ENCODE measurements around the gene EYS. TPM values are rescaled to one million over a fixed set of nuclear protein-coding genes. Genes with fewer than 3 reads are reported as not detected.

The EYS gene
- total RNA-seq, 1 experiment from 2014 or later, result not detected

GRCh38 chr6:64696053-64696452, 1011.0 kb downstream of the EYS start:
- Histone ChIP-seq H3K79me1 (ENCODE audit: insufficient read depth, low read depth, low read length, poor library complexity, severe bottlenecking) (no peaks in the 10 kb centered on the region), H3K23ac (ENCODE audit: insufficient read length, low read depth, low read length) (no peak overlapping the region), H3K18ac (ENCODE audit: insufficient read length, low read depth, low read length) (no peak overlapping the region), H4K91ac (ENCODE audit: insufficient read length, low read depth, low read length) (no peak overlapping the region), H3K4ac (ENCODE audit: low read depth, low read length) (no peak overlapping the region), H3K4me2 (ENCODE audit: insufficient read depth, insufficient read length, low read length) (no peak overlapping the region), H2BK120ac (ENCODE audit: low read depth, low read length, poor library complexity, severe bottlenecking) (no peak overlapping the region), H3K27me3 (ENCODE audit: insufficient read depth, low read length) (no peaks in the 10 kb centered on the region), H2BK12ac (ENCODE audit: insufficient read length, low read depth, low read length) (no peak overlapping the region), H2BK20ac (ENCODE audit: low read depth, low read length, poor library complexity, severe bottlenecking) (no peak overlapping the region), H4K20me1 (ENCODE audit: control insufficient read depth, insufficient read depth, insufficient read length) (no peaks in the 10 kb centered on the region), H2AK5ac (ENCODE audit: insufficient read length, low read length) (no peak overlapping the region), H2BK15ac (ENCODE audit: low read depth, low read length) (no peak overlapping the region), H3K14ac (ENCODE audit: insufficient read depth, low read length) (no peak overlapping the region), H3K79me2 (ENCODE audit: insufficient read depth, low read length) (no peaks in the 10 kb centered on the region), H2BK5ac (ENCODE audit: insufficient read length, low read length) (no peak overlapping the region), H4K8ac (replicated peaks; ENCODE audit: insufficient read length, low read depth, low read length) (no peak overlapping the region), H2AFZ (ENCODE audit: low read length) (no peak overlapping the region), H3K9me3 (ENCODE audit: control insufficient read depth, low read depth, low read length) (no peaks in the 10 kb centered on the region), H3T11ph (ENCODE audit: low read length) (no peak overlapping the region), H3K23me2 (ENCODE audit: insufficient read length, low read depth, low read length, poor library complexity, severe bottlenecking) (no peaks in the 10 kb centered on the region), H3K27ac (ENCODE audit: insufficient read length, low read depth, low read length) (no peak overlapping the region), H3K56ac (ENCODE audit: insufficient read length, low read depth, low read length) (no peak overlapping the region), H3K9ac (ENCODE audit: extremely low read depth, insufficient read length, low read length) (no peak overlapping the region), H3K4me1 (ENCODE audit: insufficient read depth, low read length) (no peaks in the 10 kb centered on the region), H4K5ac (ENCODE audit: insufficient read length, low read depth, low read length) (no peak overlapping the region)
- no peaks in the 10 kb centered on the region for H3K4me1 Mint-ChIP-seq
- no peak overlapping the region for H3K4me3 Mint-ChIP-seq
- WGBS (ENCODE audit: extremely low coverage, insufficient read length, low lambda C conversion rate), result no CpG with 5 or more reads among the region's 1 CpG
- H3K36me3 Mint-ChIP-seq (ENCODE audit: insufficient read depth in 1 of 3, low read depth in 3 of 3), result no peaks in the 10 kb centered on the region; a peak in 2 of 7 replicates
- H3K27me3 Mint-ChIP-seq (ENCODE audit: low read depth), result no peaks in the 10 kb centered on the region
- no peak overlapping the region for H3K27ac Mint-ChIP-seq
- DNase-seq, result no peak
- TF ChIP-seq, protein P1, sequence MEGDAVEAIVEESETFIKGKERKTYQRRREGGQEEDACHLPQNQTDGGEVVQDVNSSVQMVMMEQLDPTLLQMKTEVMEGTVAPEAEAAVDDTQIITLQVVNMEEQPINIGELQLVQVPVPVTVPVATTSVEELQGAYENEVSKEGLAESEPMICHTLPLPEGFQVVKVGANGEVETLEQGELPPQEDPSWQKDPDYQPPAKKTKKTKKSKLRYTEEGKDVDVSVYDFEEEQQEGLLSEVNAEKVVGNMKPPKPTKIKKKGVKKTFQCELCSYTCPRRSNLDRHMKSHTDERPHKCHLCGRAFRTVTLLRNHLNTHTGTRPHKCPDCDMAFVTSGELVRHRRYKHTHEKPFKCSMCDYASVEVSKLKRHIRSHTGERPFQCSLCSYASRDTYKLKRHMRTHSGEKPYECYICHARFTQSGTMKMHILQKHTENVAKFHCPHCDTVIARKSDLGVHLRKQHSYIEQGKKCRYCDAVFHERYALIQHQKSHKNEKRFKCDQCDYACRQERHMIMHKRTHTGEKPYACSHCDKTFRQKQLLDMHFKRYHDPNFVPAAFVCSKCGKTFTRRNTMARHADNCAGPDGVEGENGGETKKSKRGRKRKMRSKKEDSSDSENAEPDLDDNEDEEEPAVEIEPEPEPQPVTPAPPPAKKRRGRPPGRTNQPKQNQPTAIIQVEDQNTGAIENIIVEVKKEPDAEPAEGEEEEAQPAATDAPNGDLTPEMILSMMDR (conservative IDR thresholded peaks at IDR 0.05), result no peak
- H3K9me3 Mint-ChIP-seq, result peaks cover 5 to 11% of the 10 kb centered on the region in 2 experiments; a peak in 3 of 5 replicates
